ENCODE measurements around the gene OR52E5. TPM values are rescaled to one million over a fixed set of nuclear protein-coding genes. Genes with fewer than 3 reads are reported as not detected.

Gene OR52E5
- total and polyA plus RNA-seq, 2 experiments from 2014 or later = not detected

DNA sequence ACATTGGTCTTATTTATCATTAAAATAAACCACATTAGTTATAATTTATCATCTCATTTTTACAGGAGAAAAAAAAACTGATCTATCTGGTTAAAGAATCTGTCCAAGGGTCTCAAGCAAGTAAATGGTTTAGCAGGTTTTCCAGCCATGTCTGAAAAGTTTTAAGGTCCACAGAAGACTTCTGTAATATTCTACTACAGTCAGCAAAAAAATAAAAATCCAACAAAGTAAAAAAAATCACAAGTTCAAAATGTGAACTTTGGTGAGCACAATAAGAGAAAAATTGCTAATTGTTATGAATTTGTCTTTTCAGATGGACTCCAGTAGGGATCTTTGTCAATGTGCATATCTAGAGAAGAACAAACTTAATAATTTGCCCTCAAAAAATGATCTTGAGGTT is 11.3 kb upstream of the OR52E5 start:
- H2AFZ ChIP-seq = no peak overlapping the region
- TF ChIP-seq EZH2 (IDR thresholded peaks at IDR 0.05; ENCODE audit: borderline replicate concordance) (no peak), EZH2phosphoT487 (IDR thresholded peaks at IDR 0.05; ENCODE audit: low read depth, severe bottlenecking, unreplicated experiment) (no peak)
- TF ChIP-seq, protein P1, sequence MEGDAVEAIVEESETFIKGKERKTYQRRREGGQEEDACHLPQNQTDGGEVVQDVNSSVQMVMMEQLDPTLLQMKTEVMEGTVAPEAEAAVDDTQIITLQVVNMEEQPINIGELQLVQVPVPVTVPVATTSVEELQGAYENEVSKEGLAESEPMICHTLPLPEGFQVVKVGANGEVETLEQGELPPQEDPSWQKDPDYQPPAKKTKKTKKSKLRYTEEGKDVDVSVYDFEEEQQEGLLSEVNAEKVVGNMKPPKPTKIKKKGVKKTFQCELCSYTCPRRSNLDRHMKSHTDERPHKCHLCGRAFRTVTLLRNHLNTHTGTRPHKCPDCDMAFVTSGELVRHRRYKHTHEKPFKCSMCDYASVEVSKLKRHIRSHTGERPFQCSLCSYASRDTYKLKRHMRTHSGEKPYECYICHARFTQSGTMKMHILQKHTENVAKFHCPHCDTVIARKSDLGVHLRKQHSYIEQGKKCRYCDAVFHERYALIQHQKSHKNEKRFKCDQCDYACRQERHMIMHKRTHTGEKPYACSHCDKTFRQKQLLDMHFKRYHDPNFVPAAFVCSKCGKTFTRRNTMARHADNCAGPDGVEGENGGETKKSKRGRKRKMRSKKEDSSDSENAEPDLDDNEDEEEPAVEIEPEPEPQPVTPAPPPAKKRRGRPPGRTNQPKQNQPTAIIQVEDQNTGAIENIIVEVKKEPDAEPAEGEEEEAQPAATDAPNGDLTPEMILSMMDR (IDR thresholded peaks at IDR 0.05; ENCODE audit: poor library complexity) = no peak
- no peak for DNase-seq (ENCODE audit: low spot score)
- no peaks in the 10 kb centered on the region for H3K36me3 ChIP-seq (replicated peaks; ENCODE audit: insufficient read depth, low read depth)
- H3K4me2 ChIP-seq = no peak overlapping the region
- no peaks in the 10 kb centered on the region for H3K9me2 ChIP-seq (replicated peaks; ENCODE audit: insufficient read depth)
- no peaks in the 10 kb centered on the region for H3K27me3 ChIP-seq
- H3K9me3 ChIP-seq (ENCODE audit: low read depth) = no peaks in the 10 kb centered on the region
- no peaks in the 10 kb centered on the region for H3K4me1 ChIP-seq (ENCODE audit: insufficient read depth)
- no peak overlapping the region for H3K4me3 ChIP-seq
- no peak overlapping the region for H3K27ac ChIP-seq
- no peaks in the 10 kb centered on the region for H3K79me2 ChIP-seq
- no peaks in the 10 kb centered on the region for H4K20me1 ChIP-seq (ENCODE audit: insufficient read depth, poor library complexity, severe bottlenecking)

DNA sequence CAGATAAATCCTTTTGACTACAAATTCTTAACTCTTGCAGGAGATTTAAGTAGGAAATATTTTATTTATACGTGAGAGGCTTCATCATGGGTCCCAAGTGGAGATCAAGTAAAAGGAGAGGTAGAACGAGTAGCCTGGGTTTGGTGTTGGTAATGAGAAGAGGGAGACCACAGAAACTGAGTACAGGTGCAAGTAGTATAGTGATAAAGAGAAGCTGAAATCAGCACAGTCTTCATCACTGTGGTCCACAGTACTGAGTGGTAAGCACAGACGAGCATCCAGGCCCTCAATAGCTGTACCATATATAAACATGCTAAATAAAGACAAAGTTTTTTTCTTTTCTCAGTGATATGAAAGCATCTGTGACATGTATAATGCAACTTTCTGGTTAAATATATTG is 5.8 kb upstream of the OR52E5 start:
- TF ChIP-seq, protein P1 (IDR thresholded peaks at IDR 0.05; ENCODE audit: poor library complexity) = no peak
- TF ChIP-seq EZH2 (IDR thresholded peaks at IDR 0.05; ENCODE audit: borderline replicate concordance) = no peak
- no peak for TF ChIP-seq EZH2phosphoT487 (IDR thresholded peaks at IDR 0.05; ENCODE audit: low read depth, severe bottlenecking, unreplicated experiment)
- DNase-seq (ENCODE audit: low spot score) = no peak
- WGBS (ENCODE audit: low lambda C conversion rate, missing lambda C conversion rate) = 89% methylated on average over 3 of the region's 3 CpGs

DNA sequence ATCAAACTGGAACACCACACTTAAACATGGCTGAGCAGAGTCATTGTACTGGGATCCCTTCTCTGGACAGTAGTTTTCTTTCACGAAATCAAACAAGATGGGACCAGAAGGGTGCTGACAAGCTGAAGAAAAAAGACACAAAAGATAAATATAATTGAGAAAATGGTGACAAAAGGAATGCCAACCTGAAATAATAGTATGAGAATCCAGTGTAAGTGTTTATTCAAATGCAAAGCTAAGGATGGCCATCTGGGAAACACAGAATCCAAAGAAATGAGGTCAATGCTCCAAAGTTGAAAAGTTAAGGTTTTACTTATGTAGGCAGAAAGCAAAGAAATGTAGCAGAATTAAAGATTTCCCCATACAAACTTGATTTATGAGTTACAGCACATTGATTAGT is 5.3 kb upstream of the OR52E5 start:
- H4K20me1 ChIP-seq (ENCODE audit: insufficient read depth, poor library complexity, severe bottlenecking) = no peaks in the 10 kb centered on the region
- H3K4me1 ChIP-seq (ENCODE audit: insufficient read depth) = no peaks in the 10 kb centered on the region
- no peak overlapping the region for H2AFZ ChIP-seq
- 64% methylated on average over 1 of the region's 1 CpG for WGBS (ENCODE audit: low lambda C conversion rate, missing lambda C conversion rate)
- no peaks in the 10 kb centered on the region for H3K9me3 ChIP-seq (ENCODE audit: low read depth)
- H3K27me3 ChIP-seq = no peaks in the 10 kb centered on the region
- H3K9me2 ChIP-seq (replicated peaks; ENCODE audit: insufficient read depth) = no peaks in the 10 kb centered on the region
- H3K4me2 ChIP-seq = no peak overlapping the region
- no peaks in the 10 kb centered on the region for H3K79me2 ChIP-seq
- no peak for DNase-seq (ENCODE audit: low spot score)
- TF ChIP-seq, protein P1 (IDR thresholded peaks at IDR 0.05; ENCODE audit: poor library complexity) = no peak
- no peak for TF ChIP-seq EZH2 (IDR thresholded peaks at IDR 0.05; ENCODE audit: borderline replicate concordance)
- no peak overlapping the region for H3K27ac ChIP-seq
- no peak overlapping the region for H3K4me3 ChIP-seq
- H3K36me3 ChIP-seq (replicated peaks; ENCODE audit: insufficient read depth, low read depth) = no peaks in the 10 kb centered on the region

More for the DNA sequence above, 5.8 kb upstream of the OR52E5 start:
- Histone ChIP-seq H3K9me3 (ENCODE audit: low read depth) (no peaks in the 10 kb centered on the region), H3K4me2 (no peak overlapping the region), H3K4me3 (no peak overlapping the region), H3K36me3 (replicated peaks; ENCODE audit: insufficient read depth, low read depth) (no peaks in the 10 kb centered on the region), H4K20me1 (ENCODE audit: insufficient read depth, poor library complexity, severe bottlenecking) (no peaks in the 10 kb centered on the region), H3K27ac (no peak overlapping the region), H3K4me1 (ENCODE audit: insufficient read depth) (no peaks in the 10 kb centered on the region), H3K79me2 (no peaks in the 10 kb centered on the region), H3K9me2 (replicated peaks; ENCODE audit: insufficient read depth) (no peaks in the 10 kb centered on the region), H3K27me3 (no peaks in the 10 kb centered on the region), H2AFZ (no peak overlapping the region)

DNA sequence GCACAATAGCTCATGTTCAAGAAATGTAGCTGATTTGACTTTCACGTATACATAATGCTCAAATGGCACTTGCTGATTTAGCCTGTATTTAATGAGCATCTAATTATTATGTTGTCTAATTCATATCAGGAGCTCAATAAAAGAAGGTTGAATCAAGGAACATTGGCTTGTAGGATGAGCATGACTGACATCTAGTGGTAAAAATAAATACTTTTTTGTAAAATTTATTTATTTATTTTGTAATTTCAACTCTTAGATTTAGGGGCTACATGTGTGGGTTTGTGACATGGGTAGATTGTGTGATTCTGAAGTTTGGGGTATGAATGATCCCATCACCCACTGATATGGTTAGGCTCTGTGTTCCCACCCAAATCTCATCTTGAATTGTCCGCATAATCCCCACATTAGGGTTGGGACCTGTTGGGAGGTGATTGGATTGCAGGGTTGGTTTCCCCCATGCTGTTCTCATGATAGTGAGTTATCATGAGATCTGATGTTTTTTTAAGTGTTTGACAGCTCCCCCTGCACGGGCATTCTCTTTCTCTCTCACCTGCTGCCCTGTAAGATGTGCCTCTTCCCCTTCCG is 1.7 kb upstream of the OR52E5 start:
- TF ChIP-seq, protein P1 (IDR thresholded peaks at IDR 0.05; ENCODE audit: poor library complexity) = peak; percentile 62
- no peak for TF ChIP-seq EZH2phosphoT487 (IDR thresholded peaks at IDR 0.05; ENCODE audit: low read depth, severe bottlenecking, unreplicated experiment)
- 59% methylated on average over 4 of the region's 4 CpGs for WGBS (ENCODE audit: low lambda C conversion rate, missing lambda C conversion rate)
- DNase-seq (ENCODE audit: low spot score) = no peak

More for the DNA sequence above, 1.7 kb upstream of the OR52E5 start:
- Histone ChIP-seq H3K4me3 (no peak overlapping the region), H3K4me2 (no peak overlapping the region), H3K9me3 (ENCODE audit: low read depth) (no peaks in the 10 kb centered on the region), H3K27me3 (peaks cover 4% of the 10 kb centered on the region), H2AFZ (no peak overlapping the region), H3K36me3 (replicated peaks; ENCODE audit: insufficient read depth, low read depth) (no peaks in the 10 kb centered on the region), H4K20me1 (ENCODE audit: insufficient read depth, poor library complexity, severe bottlenecking) (no peaks in the 10 kb centered on the region), H3K4me1 (ENCODE audit: insufficient read depth) (no peaks in the 10 kb centered on the region), H3K79me2 (no peaks in the 10 kb centered on the region), H3K27ac (no peak overlapping the region), H3K9me2 (replicated peaks; ENCODE audit: insufficient read depth) (no peaks in the 10 kb centered on the region)

All from hepatocyte (in vitro differentiated cells).